H9 (cell line): ENCODE data around the gene TNRC18. TPM values are rescaled to one million over a fixed set of nuclear protein-coding genes. Genes with fewer than 3 reads are reported as not detected.

ENCODE experiments used
- DNase-seq: peaks from one replicate; pipeline ENCODE4 v3.0.0-alpha.2; 2017
- H2AFZ ChIP-seq: one replicate; pipeline ENCODE4 v1.6.1; 2013; ENCODE audit warnings: mild to moderate bottlenecking, low read length, control low read depth, moderate library complexity
- H2AK5ac ChIP-seq: 2 replicates; pipeline ENCODE4 v1.6.1; 2013; ENCODE audit warnings: low read length, control low read depth, mixed read lengths; ENCODE audit not compliant: insufficient read length
- H2BK120ac ChIP-seq: one replicate; pipeline ENCODE4 v1.6.1; 2013; ENCODE audit warnings: low read depth, mild to moderate bottlenecking, low read length, control low read depth, inconsistent platforms; ENCODE audit not compliant: poor library complexity, severe bottlenecking
- H2BK12ac ChIP-seq: 2 replicates; pipeline ENCODE4 v1.6.1; 2013; ENCODE audit warnings: low read length, control low read depth, mixed read lengths, low read depth; ENCODE audit not compliant: insufficient read length
- H2BK15ac ChIP-seq: 2 replicates; pipeline ENCODE4 v1.6.1; 2013; ENCODE audit warnings: low read depth, low read length, control low read depth
- H2BK20ac ChIP-seq: one replicate; pipeline ENCODE4 v1.6.1; 2013; ENCODE audit warnings: low read depth, mild to moderate bottlenecking, low read length, control low read depth, inconsistent platforms; ENCODE audit not compliant: poor library complexity, severe bottlenecking
- H2BK5ac ChIP-seq: 2 replicates; pipeline ENCODE4 v1.6.1; 2013; ENCODE audit warnings: low read length, control low read depth, mixed read lengths; ENCODE audit not compliant: insufficient read length
- H3K14ac ChIP-seq: 2 replicates; pipeline ENCODE4 v1.6.1; 2013; ENCODE audit warnings: low read length, control low read depth; ENCODE audit not compliant: insufficient read depth
- H3K18ac ChIP-seq: 2 replicates; pipeline ENCODE4 v1.6.1; 2013; ENCODE audit warnings: low read depth, mild to moderate bottlenecking, mixed read lengths, low read length, control low read depth; ENCODE audit not compliant: insufficient read length
- H3K23ac ChIP-seq: 2 replicates; pipeline ENCODE4 v1.6.1; 2013; ENCODE audit warnings: low read length, control low read depth, mixed read lengths, low read depth; ENCODE audit not compliant: insufficient read length
- H3K23me2 ChIP-seq: 2 replicates; pipeline ENCODE4 v1.6.1; 2013; ENCODE audit warnings: low read depth, mild to moderate bottlenecking, mixed read lengths, low read length, control low read depth; ENCODE audit not compliant: insufficient read length, poor library complexity, severe bottlenecking
- H3K27ac ChIP-seq: 2 replicates; pipeline ENCODE4 v1.5.1; 2013; ENCODE audit warnings: low read length, control low read depth, mixed read lengths, low read depth; ENCODE audit not compliant: insufficient read length
- H3K27me3 ChIP-seq: 2 replicates; pipeline ENCODE4 v1.6.1; 2013; ENCODE audit warnings: low read length, control low read depth, inconsistent platforms; ENCODE audit not compliant: insufficient read depth
- H3K4ac ChIP-seq: 2 replicates; pipeline ENCODE4 v1.6.1; 2013; ENCODE audit warnings: low read depth, mild to moderate bottlenecking, control low read depth, inconsistent platforms, low read length, moderate library complexity
- H3K4me1 ChIP-seq: 2 replicates; pipeline ENCODE4 v1.6.1; 2013; ENCODE audit warnings: low read length, control low read depth, inconsistent platforms; ENCODE audit not compliant: insufficient read depth
- H3K4me2 ChIP-seq: 2 replicates; pipeline ENCODE4 v1.6.1; 2013; ENCODE audit warnings: low read length, control low read depth, mixed read lengths; ENCODE audit not compliant: insufficient read length, insufficient read depth
- H3K56ac ChIP-seq: 2 replicates; pipeline ENCODE4 v1.6.1; 2013; ENCODE audit warnings: low read depth, mild to moderate bottlenecking, mixed read lengths, low read length, control low read depth; ENCODE audit not compliant: insufficient read length
- H3K79me1 ChIP-seq: 2 replicates; pipeline ENCODE4 v1.6.1; 2013; ENCODE audit warnings: low read depth, mild to moderate bottlenecking, moderate library complexity, low read length, control low read depth, inconsistent platforms; ENCODE audit not compliant: insufficient read depth, poor library complexity, severe bottlenecking
- H3K79me2 ChIP-seq: 2 replicates; pipeline ENCODE4 v1.6.1; 2013; ENCODE audit warnings: low read length, control low read depth, inconsistent platforms; ENCODE audit not compliant: insufficient read depth
- H3K9ac ChIP-seq: 2 replicates; pipeline ENCODE4 v1.6.1; 2013; ENCODE audit warnings: low read length, control low read depth, mixed read lengths; ENCODE audit not compliant: insufficient read length; ENCODE audit errors: extremely low read depth
- H3K9me3 ChIP-seq: one replicate; pipeline ENCODE4 v1.6.1; 2013; ENCODE audit warnings: low read depth, low read length, inconsistent platforms; ENCODE audit not compliant: control insufficient read depth
- H3T11ph ChIP-seq: one replicate; pipeline ENCODE4 v1.6.1; 2013; ENCODE audit warnings: mild to moderate bottlenecking, low read length, control low read depth, inconsistent platforms
- H4K20me1 ChIP-seq: one replicate; pipeline ENCODE4 v1.6.1; 2013; ENCODE audit not compliant: control insufficient read depth, insufficient read length, insufficient read depth
- H4K5ac ChIP-seq: 2 replicates; pipeline ENCODE4 v1.6.1; 2013; ENCODE audit warnings: low read depth, mild to moderate bottlenecking, mixed read lengths, low read length, control low read depth; ENCODE audit not compliant: insufficient read length
- H4K8ac ChIP-seq: replicated peaks from 2 replicates; pipeline ENCODE4 v1.6.1; 2013; ENCODE audit warnings: low read length, control low read depth, mixed read lengths, low read depth; ENCODE audit not compliant: insufficient read length
- H4K91ac ChIP-seq: 2 replicates; pipeline ENCODE4 v1.6.1; 2013; ENCODE audit warnings: low read depth, mild to moderate bottlenecking, moderate library complexity, mixed read lengths, low read length, control low read depth; ENCODE audit not compliant: insufficient read length
- H3K27ac Mint-ChIP-seq, 3 experiments: 2 replicates in 2 of 3; 3 replicates in 1 of 3; pipeline ENCODE4 v1.8.0; 2020 to 2021; ENCODE audit warnings: mixed read lengths in 3 of 3, mild to moderate bottlenecking in 1 of 3, moderate library complexity in 1 of 3
- H3K27me3 Mint-ChIP-seq: 2 replicates; pipeline ENCODE4 v1.8.0; 2021; ENCODE audit warnings: low read depth, mild to moderate bottlenecking, moderate library complexity, mixed read lengths
- H3K36me3 Mint-ChIP-seq, 3 experiments: 2 replicates in 2 of 3; 3 replicates in 1 of 3; pipeline ENCODE4 v1.8.0; 2020 to 2021; ENCODE audit warnings: low read depth in 3 of 3, mixed read lengths in 3 of 3; ENCODE audit not compliant: insufficient read depth in 1 of 3
- H3K4me1 Mint-ChIP-seq, 2 experiments: 2 replicates each; pipeline ENCODE4 v1.8.0; 2020; ENCODE audit warnings: mixed read lengths in 2 of 2
- H3K4me3 Mint-ChIP-seq, 2 experiments: 2 replicates in 1 of 2; 3 replicates in 1 of 2; pipeline ENCODE4 v1.8.0; 2020 to 2021; ENCODE audit warnings: mild to moderate bottlenecking in 2 of 2, mixed read lengths in 2 of 2, moderate library complexity in 1 of 2
- H3K9me3 Mint-ChIP-seq, 2 experiments: 2 replicates in 1 of 2; 3 replicates in 1 of 2; pipeline ENCODE4 v1.8.0; 2020; ENCODE audit warnings: mild to moderate bottlenecking in 2 of 2, mixed read lengths in 2 of 2, moderate library complexity in 1 of 2
- CTCF ChIP-seq: fragments of 200-600 bp; sonication (generic); conservative IDR thresholded peaks from 3 replicates; pipeline ENCODE4 v1.8.0; 2021; ENCODE audit warnings: antibody characterized with exemption, mild to moderate bottlenecking
- WGBS: extraction: QIAGEN DNeasy Blood & Tissue Kit; methylation state at CpG from one replicate; pipeline ENCODE4 v1.1.7; 2013; ENCODE audit warnings: missing lambda C conversion rate, low lambda C conversion rate, mixed read lengths; ENCODE audit not compliant: insufficient read length; ENCODE audit errors: extremely low coverage; 5-methylcytosine and 5-hydroxymethylcytosine counted together
- total RNA-seq: library from RNA; stranded (reverse); gene quantifications from 2 replicates; pipeline ENCODE4 v1.2.1, GENCODE V29; 2021

Gene TNRC18
- total RNA-seq, 1 experiment from 2014 or later = 21.2 TPM

GRCh38 chr7:5390918-5391317 lies 32.7 kb downstream of the TNRC18 start:
- Histone ChIP-seq H2BK12ac (no peak overlapping the region), H2AFZ (no peak overlapping the region), H2AK5ac (no peak overlapping the region), H2BK120ac (no peak overlapping the region), H3K4me1 (no peaks in the 10 kb centered on the region), H3K23ac (no peak overlapping the region), H3K27me3 (no peaks in the 10 kb centered on the region), H3K79me1 (no peaks in the 10 kb centered on the region), H3K56ac (no peak overlapping the region), H3K18ac (no peak overlapping the region), H2BK15ac (no peak overlapping the region), H3K9ac (no peak overlapping the region), H3T11ph (no peak overlapping the region), H3K4me2 (no peak overlapping the region), H3K9me3 (no peaks in the 10 kb centered on the region), H3K14ac (no peak overlapping the region), H3K79me2 (no peaks in the 10 kb centered on the region), H2BK20ac (no peak overlapping the region), H3K4ac (no peak overlapping the region), H2BK5ac (no peak overlapping the region), H4K91ac (no peak overlapping the region), H4K5ac (no peak overlapping the region), H4K20me1 (no peaks in the 10 kb centered on the region), H3K27ac (no peak overlapping the region), H3K23me2 (no peaks in the 10 kb centered on the region), H4K8ac (no peak overlapping the region)
- H3K9me3 Mint-ChIP-seq = no peaks in the 10 kb centered on the region
- H3K27ac Mint-ChIP-seq = no peak overlapping the region; a peak in 1 of 7 replicates
- no peaks in the 10 kb centered on the region for H3K4me1 Mint-ChIP-seq
- no peak for DNase-seq
- no peak overlapping the region for H3K4me3 Mint-ChIP-seq
- H3K36me3 Mint-ChIP-seq = peaks cover 0 to 5% (median 0%) of the 10 kb centered on the region in 3 experiments; a peak in 2 of 7 replicates
- TF ChIP-seq CTCF = no peak
- no CpG with 5 or more reads among the region's 7 CpGs for WGBS
- no peaks in the 10 kb centered on the region for H3K27me3 Mint-ChIP-seq
